ENCODE data around the gene DGKB. TPM values are rescaled to one million over a fixed set of nuclear protein-coding genes. Genes with fewer than 3 reads are reported as not detected.

Gene DGKB
- total and polyA plus RNA-seq, 7 donors, result 0.39 to 22.4 (median 11.3) TPM; not detected in 2

GRCh38 chr7:14841869-14842268 lies 60.7 kb downstream of the DGKB start:
- no peaks in the 10 kb centered on the region for H3K36me3 ChIP-seq
- intact Hi-C loops (cut with DNase I), result no loop called here
- no peaks in the 10 kb centered on the region for H3K9me3 ChIP-seq
- 90 to 97% methylated on average over 1 of the region's 1 CpG for WGBS, 2 donors
- no peaks in the 10 kb centered on the region for H3K4me1 ChIP-seq
- H3K27me3 ChIP-seq, result no peaks in the 10 kb centered on the region
- TF ChIP-seq POLR2A (IDR thresholded peaks at IDR 0.05) (no peak), POLR2AphosphoS5 (IDR thresholded peaks at IDR 0.05) (no peak)
- H3K27ac ChIP-seq, result no peak overlapping the region
- no peak for DNase-seq
- H3K4me3 ChIP-seq, result no peak overlapping the region

- H3K36me3 ChIP-seq, result no peaks in the 10 kb centered on the region
- no peaks in the 10 kb centered on the region for H3K4me1 ChIP-seq
- no peaks in the 10 kb centered on the region for H3K27me3 ChIP-seq
- no peaks in the 10 kb centered on the region for H3K9me3 ChIP-seq
- no peak for DNase-seq
- H3K4me3 ChIP-seq, result no peak overlapping the region
- H3K27ac ChIP-seq, result no peak overlapping the region
- TF ChIP-seq, protein P1, sequence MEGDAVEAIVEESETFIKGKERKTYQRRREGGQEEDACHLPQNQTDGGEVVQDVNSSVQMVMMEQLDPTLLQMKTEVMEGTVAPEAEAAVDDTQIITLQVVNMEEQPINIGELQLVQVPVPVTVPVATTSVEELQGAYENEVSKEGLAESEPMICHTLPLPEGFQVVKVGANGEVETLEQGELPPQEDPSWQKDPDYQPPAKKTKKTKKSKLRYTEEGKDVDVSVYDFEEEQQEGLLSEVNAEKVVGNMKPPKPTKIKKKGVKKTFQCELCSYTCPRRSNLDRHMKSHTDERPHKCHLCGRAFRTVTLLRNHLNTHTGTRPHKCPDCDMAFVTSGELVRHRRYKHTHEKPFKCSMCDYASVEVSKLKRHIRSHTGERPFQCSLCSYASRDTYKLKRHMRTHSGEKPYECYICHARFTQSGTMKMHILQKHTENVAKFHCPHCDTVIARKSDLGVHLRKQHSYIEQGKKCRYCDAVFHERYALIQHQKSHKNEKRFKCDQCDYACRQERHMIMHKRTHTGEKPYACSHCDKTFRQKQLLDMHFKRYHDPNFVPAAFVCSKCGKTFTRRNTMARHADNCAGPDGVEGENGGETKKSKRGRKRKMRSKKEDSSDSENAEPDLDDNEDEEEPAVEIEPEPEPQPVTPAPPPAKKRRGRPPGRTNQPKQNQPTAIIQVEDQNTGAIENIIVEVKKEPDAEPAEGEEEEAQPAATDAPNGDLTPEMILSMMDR (IDR thresholded peaks at IDR 0.05), result no peak
- no peak for TF ChIP-seq POLR2A (IDR thresholded peaks at IDR 0.05)
- TF ChIP-seq POLR2AphosphoS5 (IDR thresholded peaks at IDR 0.05), result no peak
- WGBS, 2 donors, result 91 to 95% methylated on average over 2 of the region's 2 CpGs
- intact Hi-C loops (cut with DNase I), result no loop called here
Observed at GRCh38 chr7:14841086-14841485, 61.5 kb downstream of the DGKB start.

DNA sequence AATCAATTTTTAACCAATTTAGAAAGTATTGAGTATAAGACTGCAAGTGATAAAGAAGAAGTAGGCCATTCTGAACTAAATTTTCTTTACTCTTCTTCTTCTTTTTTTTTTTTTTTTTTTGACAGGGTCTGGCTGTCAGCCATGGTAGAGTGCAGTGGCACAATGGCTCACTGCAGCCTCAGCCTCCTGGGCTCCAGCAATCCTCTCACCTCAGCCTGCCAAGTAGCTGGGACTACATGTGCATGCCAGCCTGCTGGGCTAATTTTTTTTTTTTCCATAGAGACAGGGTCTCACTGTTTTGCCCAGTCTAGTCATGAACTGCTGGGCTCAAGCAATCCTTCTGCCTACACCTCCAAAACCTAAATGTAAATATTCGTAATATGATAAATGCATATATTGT lies 63.2 kb downstream of the DGKB start:
- H3K9me3 ChIP-seq, result no peaks in the 10 kb centered on the region
- DNase-seq, result no peak
- H3K4me1 ChIP-seq, result no peaks in the 10 kb centered on the region
- WGBS, 2 donors, result 87 to 90% methylated on average over 1 of the region's 1 CpG
- TF ChIP-seq POLR2A (IDR thresholded peaks at IDR 0.05) (no peak), POLR2AphosphoS5 (IDR thresholded peaks at IDR 0.05) (no peak), EP300 (IDR thresholded peaks at IDR 0.05) (no peak)
- TF ChIP-seq, protein P1 (IDR thresholded peaks at IDR 0.05), result no peak
- intact Hi-C loops (cut with DNase I), result no loop called here
- H3K36me3 ChIP-seq, result no peaks in the 10 kb centered on the region
- no peak overlapping the region for H3K4me3 ChIP-seq
- H3K27ac ChIP-seq, result no peak overlapping the region
- no peaks in the 10 kb centered on the region for H3K27me3 ChIP-seq

DNA sequence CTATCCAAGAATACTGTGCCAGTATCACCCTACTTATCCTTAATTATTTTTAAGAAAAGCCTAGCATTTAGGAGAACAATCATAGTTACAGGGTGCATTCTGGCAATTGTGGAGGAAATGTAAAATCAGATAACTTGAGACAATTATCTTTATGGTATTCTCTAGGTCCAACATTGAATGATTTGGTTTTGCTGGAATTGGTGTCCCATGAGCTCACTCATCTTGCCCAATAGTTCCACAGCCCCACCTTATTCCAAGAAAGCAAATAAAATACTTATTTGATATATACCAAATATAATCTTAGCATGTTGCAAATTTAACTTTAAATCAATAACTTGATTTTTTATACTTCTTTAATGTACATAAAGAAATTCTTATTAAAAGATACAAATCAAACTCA lies 65.3 kb downstream of the DGKB start:
- no peak overlapping the region for H3K27ac ChIP-seq
- TF ChIP-seq EP300 (IDR thresholded peaks at IDR 0.05), result no peak
- no peak for TF ChIP-seq POLR2A (IDR thresholded peaks at IDR 0.05)
- no peak for DNase-seq
- no peaks in the 10 kb centered on the region for H3K4me1 ChIP-seq
- no peak overlapping the region for H3K4me3 ChIP-seq
- H3K9me3 ChIP-seq, result no peaks in the 10 kb centered on the region
- no peaks in the 10 kb centered on the region for H3K36me3 ChIP-seq
- intact Hi-C loops (cut with DNase I), result no loop called here
- no peaks in the 10 kb centered on the region for H3K27me3 ChIP-seq

DNA sequence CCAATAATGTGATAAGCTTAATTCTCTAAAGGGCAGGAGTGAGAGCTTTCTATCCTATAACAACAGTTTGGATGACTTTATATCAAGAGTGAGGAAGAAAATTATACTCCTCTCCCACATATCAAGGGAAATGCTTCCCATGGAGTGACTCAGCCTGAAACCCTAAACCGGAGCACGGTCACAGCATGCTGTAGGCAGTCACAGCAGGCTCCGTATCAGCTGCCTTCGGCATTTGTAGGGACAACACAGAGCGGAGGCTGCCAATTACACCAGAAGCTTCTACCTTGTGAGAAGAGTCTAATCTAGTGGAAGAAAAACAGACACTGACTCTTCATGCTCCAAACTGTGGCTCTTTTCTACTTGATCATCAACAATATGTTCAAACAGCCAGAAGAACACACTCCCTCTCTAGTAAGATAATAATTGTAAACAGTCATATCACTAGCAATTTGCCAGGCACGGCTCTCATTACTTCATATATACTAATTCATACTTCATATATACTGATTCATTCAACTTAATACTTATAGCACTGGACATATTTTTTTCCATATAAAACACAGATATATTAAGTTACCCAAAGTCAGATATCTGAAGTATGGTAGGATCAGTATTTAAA lies 65.9 kb downstream of the DGKB start:
- Histone ChIP-seq H3K27me3 (no peaks in the 10 kb centered on the region), H3K4me3 (no peak overlapping the region), H3K27ac (no peak overlapping the region), H3K9me3 (no peaks in the 10 kb centered on the region), H3K36me3 (no peaks in the 10 kb centered on the region), H3K4me1 (no peaks in the 10 kb centered on the region)
- intact Hi-C loops (cut with DNase I), result no loop called here
- DNase-seq, result peak; percentile 64
- no peak for TF ChIP-seq POLR2A (IDR thresholded peaks at IDR 0.05)
- TF ChIP-seq POLR2AphosphoS5 (IDR thresholded peaks at IDR 0.05), result no peak
- TF ChIP-seq, protein P1 (IDR thresholded peaks at IDR 0.05), result no peak
- no peak for TF ChIP-seq EP300 (IDR thresholded peaks at IDR 0.05)
- WGBS, 2 donors, result 60% methylated on average over 6 of the region's 6 CpGs

GRCh38 chr7:14836006-14836405 lies 66.5 kb downstream of the DGKB start:
- intact Hi-C loops (cut with DNase I), result no loop called here
- Histone ChIP-seq H3K36me3 (no peaks in the 10 kb centered on the region), H3K27me3 (no peaks in the 10 kb centered on the region), H3K4me3 (no peak overlapping the region), H3K27ac (no peak overlapping the region), H3K9me3 (no peaks in the 10 kb centered on the region), H3K4me1 (no peaks in the 10 kb centered on the region)
- no peak for DNase-seq
- TF ChIP-seq EP300 (IDR thresholded peaks at IDR 0.05) (no peak), POLR2A (IDR thresholded peaks at IDR 0.05) (no peak)
- WGBS, 2 donors, result 78 to 79% methylated on average over 4 of the region's 4 CpGs

All from sigmoid colon (tissue), 7 donors.